ENCODE measurements around the gene ADAM8. TPM values are rescaled to one million over a fixed set of nuclear protein-coding genes. Genes with fewer than 3 reads are reported as not detected.

ADAM8 gene
- total RNA-seq, 1 donor from 2014 or later: 3.6 TPM

GRCh38 chr10:133246236-133246626 is 30.4 kb downstream of the ADAM8 start:
- H3K4me3 Mint-ChIP-seq: no peak overlapping the region
- peaks cover 14% of the 10 kb centered on the region for H3K4me1 Mint-ChIP-seq
- H3K27me3 Mint-ChIP-seq (ENCODE audit: low read depth): peaks cover 28% of the 10 kb centered on the region
- H3K36me3 Mint-ChIP-seq (ENCODE audit: low read depth): no peaks in the 10 kb centered on the region
- no peak for TF ChIP-seq CTCF (conservative IDR thresholded peaks at IDR 0.05)
- no peaks in the 10 kb centered on the region for H3K9me3 Mint-ChIP-seq
- no peak for DNase-seq (ENCODE audit: low read depth, low spot score)
- H3K27ac Mint-ChIP-seq (ENCODE audit: unreplicated experiment): no peak overlapping the region

GRCh38 chr10:133245439-133246235 is 31.0 kb downstream of the ADAM8 start:
- no peak for TF ChIP-seq CTCF (conservative IDR thresholded peaks at IDR 0.05)
- peaks cover 14% of the 10 kb centered on the region for H3K4me1 Mint-ChIP-seq
- H3K9me3 Mint-ChIP-seq: no peaks in the 10 kb centered on the region
- H3K27ac Mint-ChIP-seq (ENCODE audit: unreplicated experiment): no peak overlapping the region
- no peak overlapping the region for H3K4me3 Mint-ChIP-seq
- DNase-seq (ENCODE audit: low read depth, low spot score): no peak
- peaks cover 34% of the 10 kb centered on the region for H3K27me3 Mint-ChIP-seq (ENCODE audit: low read depth)
- no peaks in the 10 kb centered on the region for H3K36me3 Mint-ChIP-seq (ENCODE audit: low read depth)

- Mint-ChIP-seq H3K9me3 (no peaks in the 10 kb centered on the region), H3K4me3 (no peak overlapping the region), H3K36me3 (ENCODE audit: low read depth) (no peaks in the 10 kb centered on the region), H3K27ac (ENCODE audit: unreplicated experiment) (no peak overlapping the region), H3K4me1 (peaks cover 4% of the 10 kb centered on the region), H3K27me3 (ENCODE audit: low read depth) (peaks cover 43% of the 10 kb centered on the region)
- no peak for TF ChIP-seq CTCF (conservative IDR thresholded peaks at IDR 0.05)
- no peak for DNase-seq (ENCODE audit: low read depth, low spot score)
Observed at GRCh38 chr10:133243593-133243992, 33.1 kb downstream of the ADAM8 start.

GRCh38 chr10:133242611-133243356 is 33.9 kb downstream of the ADAM8 start:
- DNase-seq (ENCODE audit: low read depth, low spot score): no peak
- no peak overlapping the region for H3K4me3 Mint-ChIP-seq
- no peak for TF ChIP-seq CTCF (conservative IDR thresholded peaks at IDR 0.05)
- H3K9me3 Mint-ChIP-seq: no peaks in the 10 kb centered on the region
- peak overlapping the region; percentile 25 for H3K27ac Mint-ChIP-seq (ENCODE audit: unreplicated experiment)
- no peaks in the 10 kb centered on the region for H3K36me3 Mint-ChIP-seq (ENCODE audit: low read depth)
- peaks cover 51% of the 10 kb centered on the region for H3K27me3 Mint-ChIP-seq (ENCODE audit: low read depth)
- H3K4me1 Mint-ChIP-seq: peaks cover 4% of the 10 kb centered on the region

GRCh38 chr10:133241501-133242205 is 35.0 kb downstream of the ADAM8 start:
- Mint-ChIP-seq H3K9me3 (no peaks in the 10 kb centered on the region), H3K36me3 (ENCODE audit: low read depth) (no peaks in the 10 kb centered on the region), H3K4me1 (peaks cover 4% of the 10 kb centered on the region), H3K27me3 (ENCODE audit: low read depth) (peaks cover 60% of the 10 kb centered on the region), H3K27ac (ENCODE audit: unreplicated experiment) (no peak overlapping the region), H3K4me3 (no peak overlapping the region)
- no peak for DNase-seq (ENCODE audit: low read depth, low spot score)
- TF ChIP-seq CTCF (conservative IDR thresholded peaks at IDR 0.05): no peak
